Measurements from ENCODE around the gene PTGS2. TPM values are rescaled to one million over a fixed set of nuclear protein-coding genes. Genes with fewer than 3 reads are reported as not detected.

The PTGS2 gene
- total and polyA plus RNA-seq, 2 experiments from 2014 or later, result 0.11 to 0.17 TPM

- no peak overlapping the region for H3K27ac ChIP-seq (ENCODE audit: low read depth)
- no peak overlapping the region for H3K4me2 ChIP-seq
- no peak for DNase-seq (ENCODE audit: low spot score)
- no peaks in the 10 kb centered on the region for H3K36me3 ChIP-seq (ENCODE audit: insufficient read depth)
- no peak overlapping the region for H3K4me3 ChIP-seq
- H3K36me3 Mint-ChIP-seq (ENCODE audit: low read depth), result no peaks in the 10 kb centered on the region
- H3K4me1 ChIP-seq (ENCODE audit: insufficient read depth), result no peaks in the 10 kb centered on the region
- no peak overlapping the region for H3K27ac Mint-ChIP-seq
- no peaks in the 10 kb centered on the region for H4K20me1 ChIP-seq (replicated peaks; ENCODE audit: insufficient read depth)
- H3F3A ChIP-seq (replicated peaks; ENCODE audit: low read depth), result no peaks in the 10 kb centered on the region
- H3K4me3 Mint-ChIP-seq, result no peak overlapping the region
- no peaks in the 10 kb centered on the region for H3K27me3 Mint-ChIP-seq (ENCODE audit: insufficient read depth, low read depth, poor library complexity)
- no peak for TF ChIP-seq POLR2AphosphoS5 (IDR thresholded peaks at IDR 0.05; ENCODE audit: low read depth)
- no peak for TF ChIP-seq EZH2 (IDR thresholded peaks at IDR 0.05; ENCODE audit: low read depth, unreplicated experiment)
- TF ChIP-seq JUNB (IDR thresholded peaks at IDR 0.05; ENCODE audit: unreplicated experiment), result no peak
- no peaks in the 10 kb centered on the region for H3K27me3 ChIP-seq (ENCODE audit: insufficient read depth)
- H2AFZ ChIP-seq, result no peak overlapping the region
- no peaks in the 10 kb centered on the region for H3K4me1 Mint-ChIP-seq
- H3K79me2 ChIP-seq (replicated peaks; ENCODE audit: insufficient read depth), result no peaks in the 10 kb centered on the region
- no peaks in the 10 kb centered on the region for H3K9me2 ChIP-seq (ENCODE audit: insufficient read depth)
- H3K9me3 Mint-ChIP-seq, result no peaks in the 10 kb centered on the region
- no peak for ATAC-seq
Measured at GRCh38 chr1:186717286-186717685, 37.1 kb upstream of the PTGS2 start.

- Histone ChIP-seq H3K4me3 (no peak overlapping the region), H4K20me1 (replicated peaks; ENCODE audit: insufficient read depth) (no peaks in the 10 kb centered on the region), H3K4me1 (ENCODE audit: insufficient read depth) (no peaks in the 10 kb centered on the region), H3K4me2 (no peak overlapping the region), H3K9me2 (ENCODE audit: insufficient read depth) (no peaks in the 10 kb centered on the region), H3K79me2 (replicated peaks; ENCODE audit: insufficient read depth) (no peaks in the 10 kb centered on the region), H3F3A (replicated peaks; ENCODE audit: low read depth) (no peaks in the 10 kb centered on the region), H2AFZ (no peak overlapping the region; the same call in 1 of the 2 replicates), H3K27ac (ENCODE audit: low read depth) (no peak overlapping the region), H3K36me3 (ENCODE audit: insufficient read depth) (no peaks in the 10 kb centered on the region), H3K27me3 (ENCODE audit: insufficient read depth) (no peaks in the 10 kb centered on the region)
- Mint-ChIP-seq H3K27me3 (ENCODE audit: insufficient read depth, low read depth, poor library complexity) (no peaks in the 10 kb centered on the region), H3K9me3 (no peaks in the 10 kb centered on the region), H3K4me3 (no peak overlapping the region), H3K27ac (0 out of 2 replicates have a peak overlapping the region, but pooled peaks have one; percentile 45), H3K4me1 (no peaks in the 10 kb centered on the region), H3K36me3 (ENCODE audit: low read depth) (no peaks in the 10 kb centered on the region)
- no peak for TF ChIP-seq NANOG (IDR thresholded peaks at IDR 0.05; ENCODE audit: borderline replicate concordance)
- no peak for TF ChIP-seq CREB1 (CRISPR knock-in tag; IDR thresholded peaks at IDR 0.05; ENCODE audit: low read depth)
- no peak for TF ChIP-seq POLR2AphosphoS5 (IDR thresholded peaks at IDR 0.05; ENCODE audit: low read depth)
- no peak for TF ChIP-seq EZH2phosphoT487 (IDR thresholded peaks at IDR 0.05; ENCODE audit: unreplicated experiment)
- TF ChIP-seq ZNF462 (CRISPR knock-in tag; IDR thresholded peaks at IDR 0.05), result no peak
- no peak for ATAC-seq
- DNase-seq (ENCODE audit: low spot score), result no peak
Measured at GRCh38 chr1:186715887-186716809, 35.9 kb upstream of the PTGS2 start.
